ENCODE results near the gene PPP1R9B. TPM values are rescaled to one million over a fixed set of nuclear protein-coding genes. Genes with fewer than 3 reads are reported as not detected.

PPP1R9B gene
- total and polyA plus RNA-seq, 2 of the 8 experiments (the other 6 are each of a cell fraction or from before 2014, with no cell fraction given): 5.2 to 13.1 TPM

DNA sequence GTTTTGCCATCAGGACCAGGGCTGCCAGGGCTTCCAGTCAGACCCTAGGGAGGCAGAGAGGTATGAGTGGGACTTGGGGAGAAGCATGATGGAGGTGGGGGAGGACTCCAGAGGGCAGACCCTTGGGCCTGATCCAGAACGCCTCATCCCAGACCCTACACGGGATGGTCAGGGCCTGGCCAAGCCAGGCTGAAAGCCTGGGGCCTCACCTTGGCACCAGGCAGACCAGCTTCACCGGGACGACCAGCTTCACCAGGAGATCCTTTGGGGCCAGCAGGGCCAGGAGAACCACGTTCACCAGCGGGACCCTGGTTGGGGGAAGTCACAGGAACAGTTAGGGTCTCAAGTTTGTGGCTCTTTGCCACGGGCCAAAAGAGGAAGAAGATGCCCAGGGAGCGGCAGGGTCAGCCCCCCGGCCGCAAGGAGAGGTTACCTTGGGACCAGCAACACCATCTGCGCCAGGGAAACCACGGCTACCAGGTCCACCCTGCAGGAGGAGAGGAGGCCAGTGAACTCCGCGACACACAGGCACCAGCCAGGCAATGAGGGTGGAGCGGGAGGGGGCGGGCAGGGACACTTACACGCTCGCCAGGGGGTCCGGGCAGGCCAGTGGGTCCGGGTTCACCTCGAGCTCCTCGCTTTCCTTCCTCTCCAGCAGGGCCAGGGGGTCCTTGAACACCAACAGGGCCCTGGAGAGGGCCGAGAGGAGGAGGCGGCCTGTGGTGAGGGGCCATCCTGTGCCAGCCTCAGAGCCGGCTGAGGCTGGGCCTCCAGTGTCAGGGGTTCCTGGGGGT lies 43.9 kb upstream of the PPP1R9B start:
- peaks cover 0 to under 1% (median 0%) of the 10 kb centered on the region in 4 experiments; a peak in 1 of 7 replicates for H3K4me1 ChIP-seq (replicated peaks in 1 of 4; ENCODE audit: control insufficient read depth in 3 of 4, insufficient read depth in 4 of 4, low read length in 3 of 4)
- no peak overlapping the region for H4K91ac ChIP-seq (replicated peaks; ENCODE audit: insufficient read length, low read length)
- no peak overlapping the region for H2BK20ac ChIP-seq (ENCODE audit: low read length)
- H3K27ac ChIP-seq (ENCODE audit: low read depth, low read length): no peak overlapping the region
- H3K18ac ChIP-seq (ENCODE audit: extremely low read depth, low read length): no peak overlapping the region
- WGBS, 2 experiments (ENCODE audit: extremely low coverage in 1 of 2, insufficient coverage in 1 of 2, insufficient read length in 1 of 2, insufficient replicate concordance in 2 of 2, low coverage in 1 of 2, low lambda C conversion rate in 2 of 2, missing lambda C conversion rate in 1 of 2): 89% methylated on average over 15 of the region's 25 CpGs; no CpG with 5 or more reads in 1 of the 2 experiments
- H3K4me3 ChIP-seq (ENCODE audit: extremely low read depth in 1 of 4, insufficient read depth in 2 of 4, low read depth in 3 of 4, low read length in 4 of 4): no peak overlapping the region
- no peaks in the 10 kb centered on the region for H3K23me2 ChIP-seq (ENCODE audit: low read depth, low read length)
- CTCF ChIA-PET (ENCODE audit: partially characterized antibody): interaction anchor here (0.6 to 5.8 kb wide), 4 partner anchors 16 to 80 kb away, joined by 3 to 43 read pairs (median 12); no protein-coding TSS in a partner anchor
- H3K79me2 ChIP-seq (ENCODE audit: control insufficient read depth in 1 of 2, insufficient read depth in 2 of 2, low read length in 2 of 2): no peaks in the 10 kb centered on the region
- H2AFZ ChIP-seq (ENCODE audit: low read length): no peak overlapping the region
- no peak overlapping the region for H2BK12ac ChIP-seq (ENCODE audit: low read depth, low read length)
- no peaks in the 10 kb centered on the region for H3K79me1 ChIP-seq (ENCODE audit: low read depth, low read length)
- no peak overlapping the region for H3K4me2 ChIP-seq (ENCODE audit: insufficient read depth in 1 of 2, low read depth in 2 of 2, low read length in 2 of 2)
- H3K14ac ChIP-seq (ENCODE audit: insufficient read length): no peak overlapping the region
- no peaks in the 10 kb centered on the region for H3K9me3 ChIP-seq (ENCODE audit: insufficient read depth in 2 of 2, low read depth in 1 of 2, low read length in 1 of 2)
- POLR2A ChIA-PET (ENCODE audit: partially characterized antibody): interaction anchor here (0.9 kb wide), 1 partner anchor 91 kb away, joined by 3 read pairs; no protein-coding TSS in a partner anchor
- peaks cover 0 to 6% of the 10 kb centered on the region in 2 experiments for H4K20me1 ChIP-seq (replicated peaks in 1 of 2; ENCODE audit: control insufficient read depth in 1 of 2, insufficient read depth in 2 of 2, low read length in 2 of 2)
- no peak for FAIRE-seq
- H3K4ac ChIP-seq (replicated peaks; ENCODE audit: insufficient read length, low read depth, low read length): no peak overlapping the region
- no peak overlapping the region for H3K56ac ChIP-seq (replicated peaks; ENCODE audit: insufficient read length, low read depth, low read length)
- no peak overlapping the region for H4K5ac ChIP-seq (ENCODE audit: insufficient read length, low read depth, low read length)
- H3K9ac ChIP-seq (replicated peaks in 1 of 4; ENCODE audit: extremely low read depth in 1 of 4, low read depth in 3 of 4, low read length in 3 of 4): no peak overlapping the region
- peaks cover 13 to 63% (median 46%) of the 10 kb centered on the region in 4 experiments for H3K36me3 ChIP-seq (ENCODE audit: control insufficient read depth in 2 of 4, insufficient read depth in 4 of 4, low read length in 3 of 4)
- H2BK5ac ChIP-seq (ENCODE audit: low read depth, low read length): no peak overlapping the region
- no peak overlapping the region for H2BK120ac ChIP-seq (replicated peaks; ENCODE audit: low read depth, low read length)
- H4K8ac ChIP-seq (ENCODE audit: extremely low read depth, insufficient read depth, low read length): no peak overlapping the region
- no peaks in the 10 kb centered on the region for H3K27me3 ChIP-seq (replicated peaks in 1 of 4; ENCODE audit: control insufficient read depth in 3 of 4, extremely low read depth in 1 of 4, insufficient read depth in 3 of 4, low read length in 3 of 4)
- no peak overlapping the region for H3K23ac ChIP-seq (ENCODE audit: insufficient read length)
- no peak overlapping the region for H2AK5ac ChIP-seq (ENCODE audit: low read depth, low read length)
- no peak for DNase-seq (ENCODE audit: low read depth in 1 of 2, low spot score in 2 of 2)
- H2BK15ac ChIP-seq (ENCODE audit: low read length): no peak overlapping the region
- TF ChIP-seq SIN3A (conservative IDR thresholded peaks at IDR 0.05 in 1 of 2, IDR thresholded peaks at IDR 0.05 in 1 of 2; ENCODE audit: low read depth in 1 of 2, low read length in 2 of 2) (no peak), CREB1 (IDR thresholded peaks at IDR 0.05) (no peak), JUND (IDR thresholded peaks at IDR 0.05; ENCODE audit: low read length) (no peak), TEAD4 (IDR thresholded peaks at IDR 0.05; ENCODE audit: low read depth, low read length) (no peak), RAD21 (IDR thresholded peaks at IDR 0.05 in 1 of 2, conservative IDR thresholded peaks at IDR 0.05 in 1 of 2; ENCODE audit: low read depth in 2 of 2, low read length in 2 of 2) (no peak), EP300 (IDR thresholded peaks at IDR 0.05; ENCODE audit: borderline replicate concordance in 1 of 2, low read depth in 2 of 2, low read length in 2 of 2) (no peak), NANOG (IDR thresholded peaks at IDR 0.05; ENCODE audit: insufficient read depth, low read depth, low read length, poor library complexity, severe bottlenecking) (no peak), ZNF274 (IDR thresholded peaks at IDR 0.05; ENCODE audit: borderline replicate concordance, extremely low read depth, low read length) (no peak), POU5F1 (IDR thresholded peaks at IDR 0.05; ENCODE audit: low read depth, low read length) (no peak)
- TF ChIP-seq, protein P1, sequence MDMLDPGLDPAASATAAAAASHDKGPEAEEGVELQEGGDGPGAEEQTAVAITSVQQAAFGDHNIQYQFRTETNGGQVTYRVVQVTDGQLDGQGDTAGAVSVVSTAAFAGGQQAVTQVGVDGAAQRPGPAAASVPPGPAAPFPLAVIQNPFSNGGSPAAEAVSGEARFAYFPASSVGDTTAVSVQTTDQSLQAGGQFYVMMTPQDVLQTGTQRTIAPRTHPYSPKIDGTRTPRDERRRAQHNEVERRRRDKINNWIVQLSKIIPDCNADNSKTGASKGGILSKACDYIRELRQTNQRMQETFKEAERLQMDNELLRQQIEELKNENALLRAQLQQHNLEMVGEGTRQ (IDR thresholded peaks at IDR 0.05; ENCODE audit: low read length): no peak
